ENCODE data around the gene MDM2.

MDM2 gene

GRCh38 chr12:68871396-68871795 lies 63.4 kb downstream of the MDM2 start:
- TF ChIP-seq YY1 (IDR thresholded peaks at IDR 0.05; ENCODE audit: low read depth) (no peak), USF1 (IDR thresholded peaks at IDR 0.05) (no peak), TCF12 (IDR thresholded peaks at IDR 0.05; ENCODE audit: low read depth) (no peak), TAF1 (IDR thresholded peaks at IDR 0.05; ENCODE audit: low read depth) (no peak), CEBPB (IDR thresholded peaks at IDR 0.05) (no peak), RAD21 (IDR thresholded peaks at IDR 0.05; ENCODE audit: low read depth) (no peak), TEAD4 (IDR thresholded peaks at IDR 0.05) (no peak), EGR1 (IDR thresholded peaks at IDR 0.05) (no peak)
- TF ChIP-seq, protein P1, sequence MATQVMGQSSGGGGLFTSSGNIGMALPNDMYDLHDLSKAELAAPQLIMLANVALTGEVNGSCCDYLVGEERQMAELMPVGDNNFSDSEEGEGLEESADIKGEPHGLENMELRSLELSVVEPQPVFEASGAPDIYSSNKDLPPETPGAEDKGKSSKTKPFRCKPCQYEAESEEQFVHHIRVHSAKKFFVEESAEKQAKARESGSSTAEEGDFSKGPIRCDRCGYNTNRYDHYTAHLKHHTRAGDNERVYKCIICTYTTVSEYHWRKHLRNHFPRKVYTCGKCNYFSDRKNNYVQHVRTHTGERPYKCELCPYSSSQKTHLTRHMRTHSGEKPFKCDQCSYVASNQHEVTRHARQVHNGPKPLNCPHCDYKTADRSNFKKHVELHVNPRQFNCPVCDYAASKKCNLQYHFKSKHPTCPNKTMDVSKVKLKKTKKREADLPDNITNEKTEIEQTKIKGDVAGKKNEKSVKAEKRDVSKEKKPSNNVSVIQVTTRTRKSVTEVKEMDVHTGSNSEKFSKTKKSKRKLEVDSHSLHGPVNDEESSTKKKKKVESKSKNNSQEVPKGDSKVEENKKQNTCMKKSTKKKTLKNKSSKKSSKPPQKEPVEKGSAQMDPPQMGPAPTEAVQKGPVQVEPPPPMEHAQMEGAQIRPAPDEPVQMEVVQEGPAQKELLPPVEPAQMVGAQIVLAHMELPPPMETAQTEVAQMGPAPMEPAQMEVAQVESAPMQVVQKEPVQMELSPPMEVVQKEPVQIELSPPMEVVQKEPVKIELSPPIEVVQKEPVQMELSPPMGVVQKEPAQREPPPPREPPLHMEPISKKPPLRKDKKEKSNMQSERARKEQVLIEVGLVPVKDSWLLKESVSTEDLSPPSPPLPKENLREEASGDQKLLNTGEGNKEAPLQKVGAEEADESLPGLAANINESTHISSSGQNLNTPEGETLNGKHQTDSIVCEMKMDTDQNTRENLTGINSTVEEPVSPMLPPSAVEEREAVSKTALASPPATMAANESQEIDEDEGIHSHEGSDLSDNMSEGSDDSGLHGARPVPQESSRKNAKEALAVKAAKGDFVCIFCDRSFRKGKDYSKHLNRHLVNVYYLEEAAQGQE (IDR thresholded peaks at IDR 0.05; ENCODE audit: low read depth), result no peak
- TF ChIP-seq, protein P2, sequence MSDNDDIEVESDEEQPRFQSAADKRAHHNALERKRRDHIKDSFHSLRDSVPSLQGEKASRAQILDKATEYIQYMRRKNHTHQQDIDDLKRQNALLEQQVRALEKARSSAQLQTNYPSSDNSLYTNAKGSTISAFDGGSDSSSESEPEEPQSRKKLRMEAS (IDR thresholded peaks at IDR 0.05), result no peak

DNA sequence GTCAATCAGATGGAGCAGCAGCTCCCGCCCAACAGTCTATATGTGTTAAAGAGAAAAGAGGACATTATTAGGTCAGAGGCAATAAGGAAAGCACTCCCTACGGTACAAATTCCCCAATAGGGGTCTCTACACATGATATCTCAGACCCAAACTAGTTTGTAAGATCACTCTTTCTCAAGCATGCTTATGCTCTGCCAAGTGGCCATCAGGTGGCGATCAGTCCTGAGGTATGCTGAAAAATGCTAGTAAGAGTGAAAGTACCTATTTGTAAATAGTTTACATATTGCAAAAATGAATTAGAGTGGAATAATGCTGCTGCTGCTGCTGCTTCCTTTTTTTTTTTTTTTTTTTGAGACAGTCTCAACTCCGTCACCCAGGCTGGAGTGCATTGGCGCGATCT lies 63.9 kb downstream of the MDM2 start:
- TF ChIP-seq USF1 (IDR thresholded peaks at IDR 0.05), result no peak
- TF ChIP-seq YY1 (IDR thresholded peaks at IDR 0.05; ENCODE audit: low read depth), result no peak
- peak; percentile 76 for TF ChIP-seq RAD21 (IDR thresholded peaks at IDR 0.05; ENCODE audit: low read depth)

DNA sequence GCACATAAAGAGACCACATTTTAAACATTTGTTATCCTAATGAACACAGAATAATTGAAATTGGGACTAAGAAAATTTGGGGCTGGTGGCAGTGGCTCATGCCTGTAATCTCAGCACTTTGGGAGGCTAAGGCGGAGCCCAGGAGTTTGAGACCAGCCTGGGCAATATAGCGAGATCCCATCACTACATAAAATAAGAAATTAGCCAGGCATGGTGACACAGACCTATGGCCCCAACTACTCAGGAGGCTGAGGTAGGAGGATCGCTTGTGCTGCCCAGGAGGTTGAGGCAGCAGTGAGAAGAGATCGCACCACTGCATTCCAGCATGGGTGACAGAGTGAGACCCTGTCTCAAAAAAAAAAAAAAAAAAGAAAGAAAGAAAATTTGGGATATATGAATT lies 65.3 kb downstream of the MDM2 start:
- TF ChIP-seq USF1 (IDR thresholded peaks at IDR 0.05), result no peak
- TF ChIP-seq RAD21 (IDR thresholded peaks at IDR 0.05; ENCODE audit: low read depth), result no peak
- no peak for TF ChIP-seq YY1 (IDR thresholded peaks at IDR 0.05; ENCODE audit: low read depth)
- TF ChIP-seq NFIC (IDR thresholded peaks at IDR 0.05), result no peak
- no peak for TF ChIP-seq TEAD4 (IDR thresholded peaks at IDR 0.05)
- TF ChIP-seq EP300 (IDR thresholded peaks at IDR 0.05; ENCODE audit: borderline replicate concordance), result no peak

DNA sequence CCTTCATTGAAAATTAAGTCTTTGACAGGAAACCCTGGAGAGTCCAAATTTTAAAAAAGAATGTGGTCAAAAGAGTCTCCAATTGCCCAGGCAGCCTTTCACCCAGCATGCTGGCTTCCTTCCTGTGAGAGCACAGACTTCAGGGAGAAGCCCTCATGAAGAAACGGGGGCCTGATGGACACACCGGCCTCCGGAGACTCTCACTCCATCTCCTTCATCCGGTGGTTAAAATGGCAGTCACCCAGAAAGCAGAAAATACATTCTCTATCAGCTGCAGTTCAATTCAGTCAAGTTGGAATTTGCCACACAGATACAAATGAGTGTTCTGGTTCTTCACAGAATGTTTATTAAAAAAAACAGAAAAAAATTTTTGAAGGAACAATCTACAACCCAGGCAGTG lies 68.5 kb downstream of the MDM2 start:
- TF ChIP-seq TEAD4 (IDR thresholded peaks at IDR 0.05) (no peak), ZBTB7A (IDR thresholded peaks at IDR 0.05; ENCODE audit: low read depth) (no peak), TAF1 (IDR thresholded peaks at IDR 0.05; ENCODE audit: low read depth) (no peak), NFIC (IDR thresholded peaks at IDR 0.05) (no peak), USF1 (IDR thresholded peaks at IDR 0.05) (no peak), YY1 (IDR thresholded peaks at IDR 0.05; ENCODE audit: low read depth) (no peak), CREB1 (IDR thresholded peaks at IDR 0.05; ENCODE audit: low read depth) (no peak), FOXM1 (IDR thresholded peaks at IDR 0.05; ENCODE audit: borderline replicate concordance, low read depth) (no peak), EP300 (IDR thresholded peaks at IDR 0.05; ENCODE audit: borderline replicate concordance) (no peak), EGR1 (IDR thresholded peaks at IDR 0.05) (no peak), TCF12 (IDR thresholded peaks at IDR 0.05; ENCODE audit: low read depth) (no peak), RAD21 (IDR thresholded peaks at IDR 0.05; ENCODE audit: low read depth) (no peak)
- TF ChIP-seq, protein P1 (IDR thresholded peaks at IDR 0.05; ENCODE audit: low read depth), result no peak
- TF ChIP-seq, protein P2 (IDR thresholded peaks at IDR 0.05), result no peak

DNA sequence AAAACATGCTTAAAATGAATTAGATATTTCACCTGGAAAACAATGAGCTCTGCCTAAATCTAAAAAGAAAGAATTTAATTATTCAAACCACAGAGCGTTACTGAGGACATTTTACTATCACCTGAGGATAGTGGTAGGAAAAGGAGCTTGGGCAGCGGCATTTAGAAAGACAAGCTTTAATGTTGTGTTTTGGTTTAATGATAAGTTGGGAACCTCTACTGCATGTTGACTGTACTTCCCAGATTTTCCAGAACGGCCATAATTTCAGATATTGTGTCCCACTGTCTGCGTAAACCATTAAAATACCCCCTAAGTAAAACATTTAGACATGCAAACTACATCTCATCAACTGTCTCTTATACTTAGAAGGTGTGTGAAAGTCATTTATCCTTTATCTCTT lies 69.6 kb downstream of the MDM2 start:
- TF ChIP-seq, protein P2 (IDR thresholded peaks at IDR 0.05), result no peak
- TF ChIP-seq CEBPB (IDR thresholded peaks at IDR 0.05) (no peak), ZBTB7A (IDR thresholded peaks at IDR 0.05; ENCODE audit: low read depth) (no peak), RAD21 (IDR thresholded peaks at IDR 0.05; ENCODE audit: low read depth) (no peak), CREB1 (IDR thresholded peaks at IDR 0.05; ENCODE audit: low read depth) (no peak), NFIC (IDR thresholded peaks at IDR 0.05) (no peak), YY1 (IDR thresholded peaks at IDR 0.05; ENCODE audit: low read depth) (no peak), TAF1 (IDR thresholded peaks at IDR 0.05; ENCODE audit: low read depth) (no peak), TCF12 (IDR thresholded peaks at IDR 0.05; ENCODE audit: low read depth) (no peak), TEAD4 (IDR thresholded peaks at IDR 0.05) (no peak), USF1 (IDR thresholded peaks at IDR 0.05) (no peak), EGR1 (IDR thresholded peaks at IDR 0.05) (no peak), FOXM1 (IDR thresholded peaks at IDR 0.05; ENCODE audit: borderline replicate concordance, low read depth) (no peak), EP300 (IDR thresholded peaks at IDR 0.05; ENCODE audit: borderline replicate concordance) (no peak)
- TF ChIP-seq, protein P1 (IDR thresholded peaks at IDR 0.05; ENCODE audit: low read depth), result no peak
